B cell (primary cell): ENCODE results near the gene NAV2. TPM values are rescaled to one million over a fixed set of nuclear protein-coding genes. Genes with fewer than 3 reads are reported as not detected.

Experiments
- ATAC-seq: fragments of 200-7000 bp; cut with Tn5 transposase; one replicate; pipeline ENCODE4 v1.10.0; 2021; ENCODE audit warnings: low read depth, mild to moderate bottlenecking, moderate number of reproducible peaks, moderate library complexity
- CTCF ChIA-PET: fragments of 350-600 bp; sonication (Branson Sonifier 250); formaldehyde crosslinking; loops from one replicate; lab custom pipeline; 2021; ENCODE audit warnings: antibody characterized with exemption, inconsistent platforms; lab: Charles Lee
- POLR2A ChIA-PET: fragments of 350-600 bp; sonication (Branson Sonifier 250); formaldehyde crosslinking; loops from one replicate; lab custom pipeline; 2021; ENCODE audit warnings: antibody characterized with exemption; lab: Charles Lee
- DNase-seq: peaks from one replicate; pipeline ENCODE4 v3.0.0; 2013
- H2AFZ ChIP-seq: 2 replicates; pipeline ENCODE4 v1.6.1; 2012; ENCODE audit warnings: mild to moderate bottlenecking, low read depth, low read length; ENCODE audit not compliant: insufficient read depth, poor library complexity, severe bottlenecking
- H3K27ac ChIP-seq, 2 donors: 1 replicate in 1 of 2; 2 replicates in 1 of 2; pipeline ENCODE4 v1.5.1; 2012 to 2013; ENCODE audit warnings: low read length in 2 of 2, mild to moderate bottlenecking in 2 of 2, moderate library complexity in 1 of 2
- H3K27me3 ChIP-seq, 4 experiments: fragments of 200-600 bp in 1 of 4; sonication (generic) in 1 of 4; replicated peaks in 1 of 4; 1 replicate in 2 of 4; 2 replicates in 2 of 4; pipeline versions ENCODE4 v1.6.1 to v1.7.0; 2013 to 2016; ENCODE audit warnings: low read length in 3 of 4, mild to moderate bottlenecking in 2 of 4, mixed read lengths in 1 of 4, moderate library complexity in 1 of 4; ENCODE audit not compliant: insufficient read depth in 4 of 4, control insufficient read depth in 3 of 4; ENCODE audit errors: control extremely low read depth in 1 of 4
- H3K36me3 ChIP-seq, 2 experiments: replicated peaks in 1 of 2; 1 replicate in 1 of 2; 2 replicates in 1 of 2; pipeline versions ENCODE4 v1.6.1 to v1.7.1; 2013; ENCODE audit warnings: low read length in 1 of 2; ENCODE audit not compliant: insufficient read depth in 2 of 2, control insufficient read depth in 1 of 2; ENCODE audit errors: control extremely low read depth in 1 of 2, extremely low read depth in 1 of 2
- H3K4me1 ChIP-seq, 2 donors: fragments of 200-600 bp in 1 of 2; sonication (generic) in 1 of 2; 1 replicate in 1 of 2; 2 replicates in 1 of 2; pipeline versions ENCODE4 v1.5.1 to v1.6.1; 2013 to 2017; ENCODE audit warnings: low read length in 2 of 2; ENCODE audit not compliant: control insufficient read depth in 2 of 2, insufficient read depth in 2 of 2
- H3K4me2 ChIP-seq: replicated peaks from 2 replicates; pipeline ENCODE3; 2012; ENCODE audit warnings: mild to moderate bottlenecking, low read depth, low read length; ENCODE audit not compliant: poor library complexity, severe bottlenecking
- H3K4me3 ChIP-seq, 5 experiments: fragments of 200-600 bp in 1 of 5; sonication (generic) in 1 of 5; 1 replicate in 3 of 5; 2 replicates in 2 of 5; pipeline versions ENCODE4 v1.5.1 to v1.7.0; 2011 to 2016; ENCODE audit warnings: low read length in 4 of 5, mild to moderate bottlenecking in 4 of 5, low read depth in 2 of 5, control low read depth in 1 of 5, moderate library complexity in 1 of 5; ENCODE audit not compliant: insufficient read depth in 1 of 5; ENCODE audit errors: control extremely low read depth in 1 of 5, extremely low read depth in 1 of 5
- H3K79me2 ChIP-seq: fragments of 200-600 bp; sonication (generic); one replicate; pipeline ENCODE4 v1.6.0; 2016; ENCODE audit warnings: low read length; ENCODE audit not compliant: control insufficient read depth, insufficient read depth
- H3K9ac ChIP-seq: fragments of 200-600 bp; sonication (generic); 2 replicates; pipeline ENCODE4 v1.6.1; 2017; ENCODE audit warnings: mild to moderate bottlenecking, low read length, moderate library complexity
- H3K9me3 ChIP-seq, 3 donors: one replicate each; pipeline versions ENCODE4 v1.6.1 to v1.7.1; 2013; ENCODE audit warnings: low read length in 2 of 3; ENCODE audit not compliant: control insufficient read depth in 2 of 3, insufficient read depth in 1 of 3; ENCODE audit errors: control extremely low read depth in 1 of 3
- H4K20me1 ChIP-seq: 2 replicates; pipeline ENCODE4 v1.6.0; 2012; ENCODE audit warnings: mild to moderate bottlenecking, low read length; ENCODE audit not compliant: insufficient read depth, control insufficient read depth, poor library complexity, severe bottlenecking
- H3K27ac Mint-ChIP-seq: one replicate; pipeline ENCODE4 v1.8.0; 2021; ENCODE audit warnings: mixed read lengths
- H3K27me3 Mint-ChIP-seq: one replicate; pipeline ENCODE4 v1.8.0; 2021; ENCODE audit warnings: mixed read lengths
- H3K4me1 Mint-ChIP-seq: one replicate; pipeline ENCODE4 v1.8.0; 2021; ENCODE audit warnings: mixed read lengths
- H3K4me3 Mint-ChIP-seq: one replicate; pipeline ENCODE4 v1.8.0; 2021; ENCODE audit warnings: mixed read lengths
- H3K9me3 Mint-ChIP-seq: one replicate; pipeline ENCODE4 v1.8.0; 2022; ENCODE audit warnings: mixed read lengths; ENCODE audit not compliant: insufficient read depth
- EZH2 ChIP-seq: IDR thresholded peaks from 2 replicates; pipeline ENCODE4 v1.6.1; 2012; ENCODE audit warnings: borderline replicate concordance, low read depth, mild to moderate bottlenecking, moderate library complexity, low read length; ENCODE audit not compliant: insufficient read depth, poor library complexity, severe bottlenecking
- WGBS: methylation state at CpG from one replicate; pipeline ENCODE4 v1.1.5; 2013; ENCODE audit warnings: missing lambda C conversion rate; ENCODE audit not compliant: insufficient coverage; 5-methylcytosine and 5-hydroxymethylcytosine counted together
- intact Hi-C: fragments of 100-400 bp; cut with micrococcal nuclease; formaldehyde crosslinking; loops from one replicate; pipeline ENCODE4 v1.10.0; 2022
- polyA plus RNA-seq: library from polyadenylated mRNA; depleted of rRNA; stranded (reverse); fragments of >200 nt; gene quantifications from 2 replicates; pipeline ENCODE4 v1.2.3, GENCODE V29; 2012
- total RNA-seq, 2 donors: library from RNA; stranded (reverse); fragments of 120-200 nt in 1 of 2; gene quantifications; 1 replicate in 1 of 2; 2 replicates in 1 of 2; pipeline versions ENCODE4 v1.2.3 to v1.2.4, GENCODE V29; 2013 to 2022
- TF ChIP-seq, protein P1 (sequence below): fragments of 200-600 bp; IDR thresholded peaks from one replicate; pipeline ENCODE4 v1.8.0; 2022; ENCODE audit warnings: antibody characterized with exemption, mild to moderate bottlenecking

NAV2 gene
- total and polyA plus RNA-seq, 2 donors (not counting 1 experiment from before 2014, with no cell fraction given) = 0.82 to 22.2 TPM

DNA sequence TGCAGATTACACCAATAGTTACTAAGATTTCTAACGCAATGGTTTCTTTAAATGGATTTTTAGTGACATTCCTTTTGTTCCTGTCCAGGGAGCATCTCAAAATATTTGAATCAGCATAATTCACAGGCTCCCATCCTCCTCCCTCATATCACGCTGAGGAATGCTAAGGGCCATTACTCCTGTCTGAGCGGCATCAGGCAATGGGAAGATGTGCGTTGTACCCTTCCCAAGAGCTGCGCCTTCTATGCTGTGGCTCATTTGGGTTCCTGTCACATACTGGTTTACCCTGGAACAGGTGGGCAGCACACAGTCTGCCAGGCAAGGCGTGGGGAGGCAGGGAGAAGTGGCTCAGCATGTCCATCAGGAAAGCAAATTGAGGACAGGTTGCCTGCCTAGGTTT, 325.8 kb downstream of the NAV2 start:
- Mint-ChIP-seq H3K27me3 (peaks cover 58% of the 10 kb centered on the region), H3K4me1 (no peaks in the 10 kb centered on the region), H3K4me3 (no peak overlapping the region), H3K9me3 (no peaks in the 10 kb centered on the region), H3K27ac (no peak overlapping the region)
- Histone ChIP-seq H3K79me2 (no peaks in the 10 kb centered on the region), H3K36me3 (no peaks in the 10 kb centered on the region), H3K27me3 (peaks cover 0 to 3% (median 0%) of the 10 kb centered on the region in 4 experiments), H3K9ac (no peak overlapping the region), H3K4me2 (no peak overlapping the region), H4K20me1 (no peaks in the 10 kb centered on the region), H2AFZ (no peak overlapping the region), H3K4me3 (no peak overlapping the region), H3K4me1 (no peaks in the 10 kb centered on the region), H3K27ac (no peak overlapping the region), H3K9me3 (no peaks in the 10 kb centered on the region)
- WGBS = 96% methylated on average over 5 of the region's 6 CpGs
- TF ChIP-seq, protein P1, sequence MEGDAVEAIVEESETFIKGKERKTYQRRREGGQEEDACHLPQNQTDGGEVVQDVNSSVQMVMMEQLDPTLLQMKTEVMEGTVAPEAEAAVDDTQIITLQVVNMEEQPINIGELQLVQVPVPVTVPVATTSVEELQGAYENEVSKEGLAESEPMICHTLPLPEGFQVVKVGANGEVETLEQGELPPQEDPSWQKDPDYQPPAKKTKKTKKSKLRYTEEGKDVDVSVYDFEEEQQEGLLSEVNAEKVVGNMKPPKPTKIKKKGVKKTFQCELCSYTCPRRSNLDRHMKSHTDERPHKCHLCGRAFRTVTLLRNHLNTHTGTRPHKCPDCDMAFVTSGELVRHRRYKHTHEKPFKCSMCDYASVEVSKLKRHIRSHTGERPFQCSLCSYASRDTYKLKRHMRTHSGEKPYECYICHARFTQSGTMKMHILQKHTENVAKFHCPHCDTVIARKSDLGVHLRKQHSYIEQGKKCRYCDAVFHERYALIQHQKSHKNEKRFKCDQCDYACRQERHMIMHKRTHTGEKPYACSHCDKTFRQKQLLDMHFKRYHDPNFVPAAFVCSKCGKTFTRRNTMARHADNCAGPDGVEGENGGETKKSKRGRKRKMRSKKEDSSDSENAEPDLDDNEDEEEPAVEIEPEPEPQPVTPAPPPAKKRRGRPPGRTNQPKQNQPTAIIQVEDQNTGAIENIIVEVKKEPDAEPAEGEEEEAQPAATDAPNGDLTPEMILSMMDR = no peak
- no peak for TF ChIP-seq EZH2
- DNase-seq = no peak
- ATAC-seq = no peak
- ChIA-PET POLR2A (no interaction called here), CTCF (no interaction called here)
- intact Hi-C loops = no loop called here

DNA sequence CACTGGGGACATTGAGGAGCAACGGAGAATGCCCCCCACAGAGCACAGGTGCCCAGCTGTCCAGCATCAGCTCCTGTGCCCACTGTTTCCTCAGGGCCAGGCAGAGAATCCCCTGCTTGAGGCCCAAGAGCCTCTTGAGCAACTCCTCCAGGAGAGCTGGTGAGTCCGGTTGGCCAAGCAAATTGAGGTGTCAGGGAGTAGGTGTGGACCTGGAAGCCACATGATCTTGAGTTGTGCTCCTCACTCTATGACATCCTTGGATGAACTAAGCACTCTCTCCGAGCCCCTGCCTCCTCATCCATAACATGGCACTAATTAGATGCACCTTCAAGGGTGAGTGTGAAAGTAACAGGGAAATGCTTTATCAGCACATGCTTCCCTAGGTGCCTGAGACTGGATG, 326.3 kb downstream of the NAV2 start:
- WGBS = 100% methylated on average over 2 of the region's 3 CpGs
- no peak overlapping the region for H3K27ac Mint-ChIP-seq
- H3K4me2 ChIP-seq = no peak overlapping the region

More for the DNA sequence above, 326.3 kb downstream of the NAV2 start:
- peaks cover 53% of the 10 kb centered on the region for H3K27me3 Mint-ChIP-seq
- Histone ChIP-seq H3K9me3 (no peaks in the 10 kb centered on the region), H3K36me3 (no peaks in the 10 kb centered on the region), H3K27ac (no peak overlapping the region), H3K9ac (no peak overlapping the region), H3K4me1 (no peaks in the 10 kb centered on the region), H3K4me3 (no peak overlapping the region), H3K27me3 (peaks cover 0 to 3% (median 0%) of the 10 kb centered on the region in 4 experiments), H2AFZ (no peak overlapping the region), H4K20me1 (no peaks in the 10 kb centered on the region), H3K79me2 (no peaks in the 10 kb centered on the region)
- no peak overlapping the region for H3K4me3 Mint-ChIP-seq
- TF ChIP-seq EZH2 = no peak
- TF ChIP-seq, protein P1 = no peak
- ATAC-seq (no peak), DNase-seq (no peak)
- CTCF ChIA-PET = no interaction called here
- POLR2A ChIA-PET = no interaction called here
- no peaks in the 10 kb centered on the region for H3K4me1 Mint-ChIP-seq
- intact Hi-C loops = no loop called here
- H3K9me3 Mint-ChIP-seq = no peaks in the 10 kb centered on the region
